GM23248 (cell line): Measurements from ENCODE around the gene B4GALT2.

Experiments
- EZH2 ChIP-seq: fragments of 200-600 bp; sonication (generic); IDR thresholded peaks from 2 replicates; pipeline ENCODE4 v1.6.1; 2018; ENCODE audit warnings: antibody characterized with exemption, mild to moderate bottlenecking; ENCODE audit not compliant: insufficient read depth, poor library complexity, severe bottlenecking
- EZH2phosphoT487 ChIP-seq: fragments of 200-600 bp; sonication (generic); IDR thresholded peaks from 2 replicates; pipeline ENCODE4 v1.6.1; 2018; ENCODE audit warnings: antibody characterized with exemption, moderate library complexity, mild to moderate bottlenecking, low read depth; ENCODE audit not compliant: insufficient read depth

GRCh38 chr1:44029911-44030604 lies 51.0 kb downstream of the B4GALT2 start:
- TF ChIP-seq EZH2 (no peak), EZH2phosphoT487 (no peak)
